ENCODE results near the gene NSD2. TPM values are rescaled to one million over a fixed set of nuclear protein-coding genes. Genes with fewer than 3 reads are reported as not detected.
A peak's percentile ranks its signal among the peaks of the same experiment; 100 is the strongest.
"Not testable (repeated sequence)": the region's sequence is repeated elsewhere in the genome, so short reads cannot be mapped to it uniquely, and the experiment has no call there.

The NSD2 gene
- total RNA-seq, 1 experiment from 2014 or later: 48.0 TPM

DNA sequence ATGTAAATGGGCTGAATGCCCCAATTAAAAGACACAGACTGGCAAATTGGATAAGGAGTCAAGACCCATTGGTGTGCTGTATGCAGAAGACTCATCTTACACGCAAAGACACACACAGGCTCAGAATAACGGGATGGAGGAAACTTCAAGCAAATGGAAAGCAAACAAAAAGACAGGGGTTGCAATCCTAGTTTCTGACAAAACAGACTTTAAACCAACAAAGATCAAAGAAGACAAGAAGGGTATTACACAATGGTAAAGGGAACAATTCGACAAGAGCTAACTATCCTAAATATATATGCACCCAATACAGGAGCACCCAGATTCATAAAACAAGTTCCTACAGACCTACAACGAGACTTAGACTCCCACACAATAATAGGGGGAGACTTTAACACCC lies 128.1 kb downstream of the NSD2 start:
- not testable (repeated sequence) for DNase-seq (ENCODE audit: low spot score)

DNA sequence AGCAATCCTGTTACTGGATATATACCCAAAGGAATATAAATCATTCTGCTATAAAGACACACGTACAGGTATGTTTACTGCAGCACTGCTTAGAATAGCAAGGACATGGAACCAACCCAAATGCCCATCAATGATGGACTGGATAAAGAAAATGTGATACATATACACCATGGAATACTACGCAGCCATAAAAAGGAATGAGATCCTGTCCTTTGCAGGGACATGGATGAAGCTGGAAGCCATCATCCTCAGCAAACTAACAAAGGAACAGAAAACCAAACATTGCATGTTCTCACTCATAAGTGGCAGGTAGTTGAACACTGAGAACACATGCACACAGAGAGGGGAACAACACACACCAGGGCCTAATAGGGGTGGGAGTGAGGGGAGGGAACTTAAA lies 132.2 kb downstream of the NSD2 start:
- DNase-seq (ENCODE audit: low spot score): not testable (repeated sequence)

DNA sequence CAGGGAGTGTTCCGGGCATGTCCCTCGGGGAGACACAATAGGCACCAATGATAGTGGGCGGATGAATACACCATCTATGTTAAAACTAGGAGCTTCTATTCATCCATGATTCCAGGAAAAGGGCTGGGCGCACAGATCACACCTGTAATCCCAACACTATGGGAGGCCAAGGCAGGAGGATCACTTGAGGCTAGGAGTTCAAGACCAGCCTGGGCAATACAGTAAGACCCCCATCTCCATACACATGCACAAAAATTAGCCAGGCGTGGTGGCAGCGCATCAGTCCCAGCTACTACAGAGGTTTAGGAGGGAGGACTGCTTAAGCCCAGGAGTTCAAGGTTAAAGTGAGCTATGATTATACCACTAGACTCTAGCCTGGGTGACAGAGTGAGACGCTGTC lies 135.2 kb downstream of the NSD2 start:
- no peak for DNase-seq (ENCODE audit: low spot score)

DNA sequence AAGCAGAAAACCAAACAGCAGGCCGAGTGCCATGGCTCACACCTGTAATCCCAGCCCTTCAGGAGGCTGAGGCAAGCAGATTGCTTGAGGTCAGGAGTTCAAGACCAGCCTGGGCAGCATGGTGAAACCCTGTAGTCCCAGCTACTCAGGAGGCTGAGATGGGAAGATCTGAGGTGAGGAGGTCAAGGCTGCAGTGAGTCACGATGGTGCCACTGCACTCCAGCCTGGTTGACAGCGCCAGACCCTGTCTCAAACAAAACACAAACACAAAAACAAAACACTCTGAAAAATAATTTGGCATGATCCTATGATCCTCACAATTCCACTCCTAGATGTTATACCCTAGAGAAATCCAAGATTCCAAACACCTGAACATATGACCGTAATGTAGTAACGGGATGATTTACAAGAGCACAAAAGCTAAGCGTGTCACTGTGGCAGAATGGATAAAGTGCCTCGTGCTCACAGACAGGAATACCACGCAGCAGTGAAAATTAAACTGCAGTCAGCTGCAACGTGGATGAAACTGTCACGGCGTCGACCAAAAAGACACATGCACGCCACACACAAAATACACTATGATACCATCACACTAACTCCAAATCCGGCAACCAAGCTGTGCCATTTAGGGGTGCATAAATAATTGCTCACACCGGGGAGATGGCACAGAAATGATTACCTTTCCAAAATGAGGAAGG lies 135.9 kb downstream of the NSD2 start:
- DNase-seq (ENCODE audit: low spot score): no peak

DNA sequence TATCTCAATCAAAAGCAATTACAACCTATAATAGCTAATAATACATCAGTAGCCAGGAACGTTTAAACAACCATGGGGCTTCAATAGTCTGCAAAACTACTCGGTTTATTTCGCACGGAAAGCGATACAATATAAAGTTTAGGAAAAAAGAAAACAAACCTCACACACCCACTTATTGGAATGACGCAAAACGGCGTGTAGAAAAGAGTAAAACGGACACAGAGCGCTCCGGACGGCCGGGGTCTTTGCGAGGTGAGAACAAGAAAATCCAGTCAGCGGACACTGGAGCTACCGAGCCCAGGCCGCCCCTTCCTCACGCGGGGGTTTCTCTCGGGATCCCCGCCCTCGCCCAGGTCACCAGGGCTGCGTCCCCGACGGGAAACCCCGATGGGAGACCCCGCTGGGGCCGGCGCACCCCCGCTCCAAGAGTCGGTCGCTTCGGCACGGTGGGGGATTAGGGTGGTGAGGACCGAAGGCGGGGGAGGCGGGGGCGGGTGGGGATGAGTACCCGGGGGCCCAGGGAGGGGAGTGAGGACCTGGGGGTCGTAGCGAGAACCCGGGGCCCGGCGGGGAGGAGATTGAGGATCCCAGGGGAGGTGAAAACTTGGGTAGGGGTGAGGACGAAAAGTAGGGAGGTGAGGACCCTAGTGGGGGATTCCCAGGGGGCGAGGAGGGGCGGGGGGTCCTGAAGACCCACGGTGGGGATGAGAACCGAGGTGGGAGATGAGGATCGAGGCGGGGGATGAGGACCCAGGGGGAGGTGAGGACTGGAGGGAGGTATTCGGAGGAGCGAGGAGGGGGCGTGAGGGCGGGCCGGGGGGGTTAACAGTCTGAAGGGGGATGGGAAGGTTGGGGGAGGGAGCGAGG lies 136.8 kb downstream of the NSD2 start:
- DNase-seq (ENCODE audit: low spot score): no peak

DNA sequence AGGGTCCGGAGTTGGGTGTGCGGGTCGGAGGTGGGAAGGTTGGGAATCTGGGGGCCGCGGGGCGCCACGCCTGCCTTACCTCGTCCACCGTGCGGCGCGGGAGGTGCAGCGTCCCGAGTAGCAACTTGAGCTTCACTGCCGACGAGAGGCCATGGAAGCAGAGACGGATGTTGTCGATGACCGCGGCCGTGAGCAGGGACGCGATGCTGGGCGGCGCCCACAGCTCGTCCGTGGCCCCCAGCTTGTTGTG lies 137.4 kb downstream of the NSD2 start:
- no peak for DNase-seq (ENCODE audit: low spot score)

DNA sequence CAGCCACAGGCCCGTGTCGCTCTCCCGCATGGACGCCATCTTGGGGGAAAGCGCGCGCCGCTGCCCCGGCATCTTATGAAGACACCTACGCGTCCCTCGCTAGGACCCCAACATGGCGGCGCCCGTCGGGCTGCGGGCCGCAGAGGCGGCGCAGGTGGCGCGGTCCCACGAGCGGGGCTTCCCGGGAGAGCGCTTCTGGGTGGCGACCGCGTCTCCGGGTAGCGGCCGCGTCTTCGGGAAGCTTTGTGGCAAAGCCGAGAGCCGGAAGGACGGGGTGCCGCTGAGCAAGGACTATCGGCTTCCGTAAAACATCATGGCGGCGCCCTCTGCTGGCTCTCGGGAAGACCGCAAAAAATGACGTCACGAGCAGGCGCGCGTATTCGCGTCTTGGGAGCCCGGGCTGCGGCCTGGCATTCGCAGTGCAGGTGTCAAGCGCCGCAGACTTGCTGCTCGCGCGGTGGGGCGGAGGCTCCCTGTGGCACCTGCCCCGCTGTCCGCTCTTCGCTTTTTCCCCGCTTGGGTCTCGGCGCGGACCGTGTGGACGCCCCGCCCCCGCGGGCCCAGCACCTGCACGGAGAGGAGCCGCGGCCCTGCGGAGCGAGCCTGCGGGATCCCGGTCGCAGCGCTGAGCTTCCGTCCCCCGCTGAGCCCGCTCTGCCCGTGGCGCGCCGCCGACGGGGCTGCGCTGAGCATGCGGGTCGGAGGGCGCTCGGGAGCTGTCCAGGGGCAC lies 137.9 kb downstream of the NSD2 start, which contains the start of gene NELFA:
Gene NELFA (minus strand): TSS at position 54 of the 730 bp plus-strand sequence. CDS start 15 bp downstream, at position 39.
- peak; percentile 92 for DNase-seq (ENCODE audit: low spot score)

DNA sequence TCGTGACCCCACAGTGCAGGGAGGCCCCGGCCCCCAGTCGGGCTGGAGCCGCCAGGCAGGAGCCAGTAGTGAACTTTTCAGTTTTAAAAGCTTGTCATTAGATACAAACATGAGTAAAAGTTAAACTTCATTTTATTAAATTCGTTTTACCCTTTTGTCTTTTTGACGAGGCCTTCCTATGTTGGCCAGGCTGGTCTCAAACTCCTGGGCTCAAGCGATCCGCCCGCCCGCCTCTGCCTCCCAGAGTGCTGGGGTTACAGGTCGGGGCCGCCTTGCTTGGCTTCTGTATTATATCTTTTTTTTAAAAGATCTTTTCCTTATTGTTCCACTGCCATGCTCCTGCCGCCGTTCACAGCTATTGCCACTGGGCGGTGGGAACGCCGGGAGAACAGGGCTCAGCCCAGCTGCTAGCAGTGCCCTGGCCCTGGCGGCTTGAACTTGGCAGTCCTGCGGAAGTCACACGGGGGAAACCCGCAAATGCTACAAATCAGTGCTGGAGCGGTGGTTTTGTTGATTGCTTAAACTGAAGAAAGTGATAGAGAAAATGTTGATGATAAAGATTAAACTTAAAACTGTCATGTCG lies 138.5 kb downstream of the NSD2 start:
- peak; percentile 43 for DNase-seq (ENCODE audit: low spot score)

DNA sequence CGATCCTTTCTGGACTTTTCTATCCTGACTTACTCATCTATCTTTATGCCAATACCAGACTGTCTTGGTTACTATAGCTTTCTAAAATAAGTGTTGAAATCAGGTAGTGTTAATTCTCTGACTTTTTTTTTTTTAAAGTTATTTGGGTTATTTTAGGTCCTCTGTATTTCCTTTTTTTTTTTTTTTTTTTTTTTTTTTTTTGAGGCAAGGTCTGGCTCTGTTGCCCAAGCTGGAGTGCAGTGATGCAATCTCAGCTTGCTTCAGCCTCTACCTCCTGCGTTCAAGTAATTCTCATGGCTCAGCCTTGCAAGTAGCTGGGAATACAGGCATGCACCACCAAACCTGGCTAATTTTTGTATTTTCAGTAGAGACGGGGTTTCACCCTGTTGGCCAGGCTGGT lies 140.4 kb downstream of the NSD2 start:
- no peak for DNase-seq (ENCODE audit: low spot score)

DNA sequence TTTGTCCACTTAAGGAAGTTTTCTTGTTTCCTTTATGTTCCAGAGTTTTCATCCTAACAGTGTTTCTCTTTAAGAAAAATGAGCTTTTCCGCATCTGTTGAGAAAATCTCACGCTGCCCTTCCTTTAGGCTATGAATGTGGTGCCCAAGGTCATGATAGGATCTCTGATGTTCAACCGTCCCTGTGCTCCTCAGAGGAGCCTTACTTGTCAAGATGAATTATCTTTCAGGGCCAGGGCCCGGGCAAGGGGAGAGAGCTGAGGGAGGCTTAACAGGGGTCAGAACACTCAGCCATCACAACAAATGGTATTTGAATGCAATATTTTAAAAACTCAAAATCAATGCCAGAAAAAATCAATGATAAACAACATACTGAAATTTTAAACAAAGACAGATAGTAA lies 143.8 kb downstream of the NSD2 start:
- DNase-seq (ENCODE audit: low spot score): no peak

DNA sequence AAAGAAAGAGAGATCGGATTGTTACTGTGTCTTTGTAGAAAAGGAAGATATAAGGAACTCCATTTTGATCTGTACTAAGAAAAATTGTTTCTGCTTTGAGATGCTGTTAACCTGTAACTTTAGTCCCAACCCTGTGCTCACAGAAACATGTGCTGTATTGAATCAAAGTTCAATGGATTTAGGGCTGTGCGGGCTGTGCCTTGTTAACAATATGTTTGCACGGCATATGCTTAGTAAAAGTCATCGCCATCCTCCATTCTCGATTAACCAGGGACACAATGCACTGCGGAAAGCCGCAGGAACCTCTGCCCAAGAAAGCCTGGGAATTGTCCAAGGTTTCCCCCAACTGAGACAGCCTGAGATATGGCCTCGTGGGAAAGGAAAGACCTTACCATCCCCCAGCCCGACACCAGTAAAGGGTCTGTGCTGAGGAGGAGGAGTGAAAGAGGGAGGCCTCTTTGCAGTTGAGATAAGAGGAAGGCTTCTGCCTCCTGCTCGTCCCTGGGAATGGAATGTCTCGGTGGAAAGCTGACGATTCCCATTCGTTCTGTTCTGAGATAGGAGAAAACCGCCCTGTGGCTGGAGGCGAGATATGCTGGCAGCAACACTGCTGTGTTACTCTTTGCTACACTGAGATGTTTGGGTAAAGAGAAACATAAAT lies 150.3 kb downstream of the NSD2 start:
- not testable (repeated sequence) for DNase-seq (ENCODE audit: low spot score)

DNA sequence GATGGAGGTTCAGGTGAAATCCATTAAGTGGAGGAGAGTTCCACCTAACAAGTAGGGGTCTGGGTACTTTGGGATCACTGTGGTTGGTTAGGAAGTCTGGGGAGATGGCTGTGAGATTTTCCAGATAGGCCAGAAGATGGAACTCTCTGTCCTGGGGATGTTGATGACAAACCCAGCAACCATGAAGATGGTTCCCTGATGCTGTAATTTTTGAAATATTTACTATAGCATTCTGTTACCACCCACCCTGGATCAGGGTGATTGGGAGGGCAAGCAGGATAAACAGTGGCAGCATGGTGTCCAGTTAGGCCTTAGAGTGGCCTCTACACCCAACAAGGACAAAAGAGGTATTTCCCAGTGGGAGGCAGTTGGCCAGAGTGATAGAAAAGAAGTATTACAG lies 153.5 kb downstream of the NSD2 start:
- DNase-seq (ENCODE audit: low spot score): no peak

DNA sequence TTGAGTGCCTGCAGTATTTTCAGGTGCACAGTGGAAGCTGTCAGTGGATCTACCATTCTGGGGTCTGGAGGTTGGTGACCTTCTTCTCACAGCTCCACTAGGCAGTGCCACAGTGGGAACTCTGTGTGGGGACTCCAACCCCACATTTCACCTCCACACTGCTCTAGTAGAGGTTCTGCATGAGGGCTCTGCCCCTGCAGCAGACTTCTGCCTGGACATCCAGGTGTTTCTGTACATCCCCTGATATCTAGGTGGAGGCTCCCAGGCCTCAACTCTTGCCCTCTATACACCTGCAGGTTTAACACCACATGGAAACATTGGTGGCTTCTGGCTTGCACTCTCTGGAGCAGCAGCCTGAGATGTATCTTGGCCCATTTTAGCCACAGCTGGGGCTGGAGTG lies 154.6 kb downstream of the NSD2 start:
- no peak for DNase-seq (ENCODE audit: low spot score)

DNA sequence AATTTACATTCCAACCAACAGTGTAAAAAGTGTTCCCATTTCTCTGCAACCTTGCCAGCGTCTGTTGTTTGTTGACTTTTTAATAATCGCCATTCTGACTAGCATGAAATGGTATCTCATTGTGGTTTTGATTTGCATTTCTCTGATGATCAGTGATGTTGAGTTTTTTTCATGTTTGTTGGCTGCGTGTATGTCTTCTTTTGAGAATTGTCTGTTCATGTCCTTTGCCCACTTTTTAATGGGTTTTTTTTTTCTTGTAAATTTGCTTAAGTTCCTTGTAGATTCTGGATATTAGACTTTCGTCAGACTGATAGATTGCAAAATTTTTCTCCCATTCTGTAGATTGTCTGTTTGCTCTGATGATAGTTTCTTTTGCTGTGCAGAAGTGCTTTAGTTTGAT lies 155.9 kb downstream of the NSD2 start:
- DNase-seq (ENCODE audit: low spot score): not testable (repeated sequence)

DNA sequence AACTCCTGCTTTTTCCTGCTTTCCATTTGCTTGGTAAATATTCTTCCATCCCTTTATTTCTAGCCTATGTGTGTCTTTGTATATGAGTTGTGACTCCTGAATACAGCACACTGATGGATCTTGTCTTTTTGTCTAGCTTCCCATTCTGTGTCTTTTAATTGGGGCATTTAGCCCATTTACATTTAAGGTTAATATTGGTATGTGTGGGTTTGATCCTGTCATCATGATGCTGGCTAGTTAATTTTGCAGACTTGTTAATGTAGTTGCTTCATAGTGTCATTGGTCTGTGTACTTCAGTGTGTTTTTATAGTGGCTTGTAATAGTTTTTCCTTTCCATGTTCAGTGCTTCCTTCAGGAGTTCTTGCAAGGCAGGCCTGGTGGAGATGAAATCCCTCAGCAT lies 160.0 kb downstream of the NSD2 start:
- not testable (repeated sequence) for DNase-seq (ENCODE audit: low spot score)

Other genes starting within 250 kb of the NSD2 start
- 0.04 and 0.46 TPM in 2 replicates for gene FAM53A, start 187.1 kb upstream of the NSD2 start, total RNA-seq (2014; rRNA removed; shearing (Covaris generic))
- 165 and 185 TPM in 2 replicates for gene SLBP, start 159.1 kb upstream of the NSD2 start, total RNA-seq (2014; rRNA removed; shearing (Covaris generic))
- 18.4 and 30.7 TPM in 2 replicates for gene TMEM129, start 150.1 kb upstream of the NSD2 start, total RNA-seq (2014; rRNA removed; shearing (Covaris generic))
- 22.3 and 22.6 TPM in 2 replicates for gene TACC3, start 149.9 kb upstream of the NSD2 start, total RNA-seq (2014; rRNA removed; shearing (Covaris generic))
- gene FGFR3, start 78.1 kb upstream of the NSD2 start, total RNA-seq (2014; rRNA removed; shearing (Covaris generic)): 1.7 and 2.1 TPM in 2 replicates
- gene LETM1, start 15.2 kb upstream of the NSD2 start, total RNA-seq (2014; rRNA removed; shearing (Covaris generic)): 37.7 and 42.6 TPM in 2 replicates
- gene NELFA, start 137.6 kb downstream of the NSD2 start, total RNA-seq (2014; rRNA removed; shearing (Covaris generic)): 17.9 and 22.0 TPM in 2 replicates
- gene NAT8L, start 187.9 kb downstream of the NSD2 start, total RNA-seq (2014; rRNA removed; shearing (Covaris generic)): 0.45 and 0.58 TPM in 2 replicates